GM19468 (cell line): ENCODE data around the gene RICTOR.

Source experiments
- ATAC-seq: cut with Tn5 transposase; IDR thresholded peaks from one replicate; pipeline ENCODE4 v1.9.1; 2021; ENCODE audit warnings: mild to moderate bottlenecking, moderate library complexity, moderate number of reproducible peaks; ENCODE audit not compliant: unreplicated experiment; ENCODE audit errors: extremely low read depth

Gene RICTOR

GRCh38 chr5:38905516-38905915 is 168.7 kb downstream of the RICTOR start:
- ATAC-seq: no peak

DNA sequence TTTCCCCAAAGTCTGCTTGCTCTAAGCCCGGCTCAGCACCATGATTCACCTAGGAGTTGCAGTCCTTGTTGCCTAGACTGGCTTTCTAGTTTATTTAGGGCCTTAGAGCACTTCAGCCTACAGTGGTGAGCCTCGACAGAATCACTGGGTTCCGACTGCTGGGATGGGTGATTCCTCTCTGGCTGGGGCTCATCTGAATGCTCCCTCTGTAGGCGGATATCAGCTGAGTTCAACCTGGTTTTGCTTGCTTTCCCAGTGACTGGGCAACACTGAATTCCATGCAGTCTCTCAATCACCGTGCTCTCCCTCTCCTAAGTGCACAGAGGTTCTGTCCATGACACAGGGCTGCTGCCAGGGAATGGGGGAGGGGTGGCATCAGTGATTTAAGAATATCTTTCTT is 174.3 kb downstream of the RICTOR start:
- no peak for ATAC-seq

GRCh38 chr5:38896760-38897159 is 177.4 kb downstream of the RICTOR start:
- no peak for ATAC-seq

DNA sequence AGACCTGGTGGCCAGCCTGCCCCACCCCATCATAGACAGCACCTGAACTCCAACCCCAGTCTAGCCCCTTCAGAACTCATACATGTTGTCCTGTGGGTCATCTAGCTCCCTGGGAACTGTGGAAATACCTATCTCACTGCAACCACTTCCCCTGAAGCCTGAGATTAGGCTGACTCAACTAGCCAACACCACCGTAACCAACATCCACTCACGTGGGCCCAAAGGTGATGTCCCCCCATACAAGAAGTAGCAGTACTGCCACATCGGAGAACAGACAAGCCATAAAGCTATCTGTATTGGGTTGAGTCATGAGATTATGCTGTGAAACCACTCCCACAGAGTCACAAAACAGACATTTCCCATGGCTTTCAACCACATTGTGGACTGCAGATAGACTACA is 181.8 kb downstream of the RICTOR start:
- ATAC-seq: no peak

DNA sequence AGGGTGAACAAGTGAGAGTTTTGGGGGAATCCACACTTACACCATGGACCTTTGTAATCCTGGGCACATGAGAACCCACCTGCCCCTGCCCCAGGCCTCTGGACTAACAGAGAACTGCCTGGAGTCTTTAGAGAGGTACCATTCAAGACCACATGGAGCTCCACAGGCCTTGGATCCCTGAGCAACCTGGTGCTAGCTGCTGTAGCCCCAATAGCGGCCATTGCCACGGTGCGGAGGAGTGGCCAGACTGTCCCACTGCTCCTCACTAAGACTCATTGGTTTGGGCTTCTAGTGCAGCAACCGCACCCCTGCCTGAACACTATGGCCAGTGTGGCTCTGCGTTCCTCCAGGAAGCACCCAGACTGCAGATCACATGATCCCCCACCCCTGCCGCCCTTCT is 182.6 kb downstream of the RICTOR start:
- no peak for ATAC-seq

DNA sequence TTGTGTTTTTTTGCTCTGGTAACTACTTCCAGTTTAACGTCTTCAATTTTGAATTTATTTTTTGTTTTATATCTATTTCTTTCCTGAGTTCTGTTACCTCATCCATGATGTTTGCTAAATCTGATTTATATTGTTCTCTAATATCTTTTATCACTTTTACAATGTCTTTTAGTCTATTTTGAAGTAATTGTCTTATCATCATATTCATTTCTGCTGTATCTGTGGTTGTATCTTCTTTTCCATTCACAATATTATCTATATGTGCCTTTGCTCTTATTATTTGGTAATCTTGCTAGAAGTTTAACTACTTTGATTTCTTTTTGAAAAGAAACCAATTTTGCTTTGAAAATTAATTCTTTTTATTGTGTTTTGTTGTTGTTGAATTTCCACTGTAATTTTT is 184.8 kb downstream of the RICTOR start:
- no peak for ATAC-seq

DNA sequence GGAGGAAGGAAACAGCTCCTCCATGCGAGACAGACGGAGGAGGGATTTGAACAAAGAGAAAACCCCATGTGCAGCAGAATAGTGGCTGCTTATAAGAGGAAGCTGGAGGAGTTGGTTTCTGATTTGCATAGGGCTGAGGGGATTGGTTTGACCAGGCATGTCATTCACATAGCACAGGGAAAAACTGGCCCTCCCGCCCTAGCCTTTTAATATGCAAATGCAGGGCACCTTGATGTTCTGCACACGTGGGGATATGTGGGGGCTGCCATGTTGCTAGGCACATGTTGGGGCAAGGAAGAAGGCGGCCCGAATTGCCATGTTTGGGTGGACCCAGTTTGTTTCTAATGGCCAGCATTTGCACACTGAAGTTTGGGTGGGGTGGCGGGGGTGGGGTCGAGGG is 186.2 kb downstream of the RICTOR start:
- no peak for ATAC-seq
